ENCODE results near the gene C11orf58. TPM values are rescaled to one million over a fixed set of nuclear protein-coding genes. Genes with fewer than 3 reads are reported as not detected.

Gene C11orf58
- total and polyA plus RNA-seq, 2 experiments from 2014 or later: 164 to 280 TPM

DNA sequence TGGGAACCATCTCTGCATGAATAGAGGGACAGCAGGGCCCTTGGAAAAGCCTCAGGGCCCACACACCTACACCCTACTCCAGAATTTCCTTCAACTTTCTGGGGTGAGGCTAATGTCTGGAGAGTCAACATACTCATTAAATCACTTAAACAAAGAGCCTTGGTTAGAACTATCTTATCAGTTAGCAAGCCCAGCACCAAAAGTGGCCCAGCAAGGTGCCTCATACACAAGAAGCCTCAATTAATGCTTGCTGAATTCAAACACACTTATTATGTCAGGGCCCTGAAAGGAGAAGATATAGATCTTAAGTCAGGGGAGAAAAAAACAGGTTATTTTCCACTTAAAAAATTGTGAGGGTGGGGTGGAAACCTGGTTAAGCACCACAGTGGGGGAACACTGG is 61.4 kb downstream of the C11orf58 start:
- Histone ChIP-seq H3K27ac (ENCODE audit: low read depth) (no peak overlapping the region), H2AFZ (no peak overlapping the region), H4K20me1 (replicated peaks; ENCODE audit: insufficient read depth) (peaks cover 2% of the 10 kb centered on the region; the same call in 1 of the 2 replicates), H3K79me2 (replicated peaks; ENCODE audit: insufficient read depth) (no peaks in the 10 kb centered on the region), H3K4me3 (no peak overlapping the region), H3F3A (replicated peaks; ENCODE audit: low read depth) (no peaks in the 10 kb centered on the region), H3K36me3 (ENCODE audit: insufficient read depth) (no peaks in the 10 kb centered on the region), H3K4me2 (no peak overlapping the region), H3K9me2 (ENCODE audit: insufficient read depth) (no peaks in the 10 kb centered on the region; the same call in 1 of the 2 replicates), H3K27me3 (ENCODE audit: insufficient read depth) (no peaks in the 10 kb centered on the region), H3K4me1 (ENCODE audit: insufficient read depth) (no peaks in the 10 kb centered on the region)
- Mint-ChIP-seq H3K4me1 (no peaks in the 10 kb centered on the region), H3K36me3 (ENCODE audit: low read depth) (no peaks in the 10 kb centered on the region), H3K27ac (no peak overlapping the region), H3K4me3 (no peak overlapping the region), H3K9me3 (no peaks in the 10 kb centered on the region), H3K27me3 (ENCODE audit: insufficient read depth, low read depth, poor library complexity) (peaks cover 12% of the 10 kb centered on the region)
- TF ChIP-seq, protein P1, sequence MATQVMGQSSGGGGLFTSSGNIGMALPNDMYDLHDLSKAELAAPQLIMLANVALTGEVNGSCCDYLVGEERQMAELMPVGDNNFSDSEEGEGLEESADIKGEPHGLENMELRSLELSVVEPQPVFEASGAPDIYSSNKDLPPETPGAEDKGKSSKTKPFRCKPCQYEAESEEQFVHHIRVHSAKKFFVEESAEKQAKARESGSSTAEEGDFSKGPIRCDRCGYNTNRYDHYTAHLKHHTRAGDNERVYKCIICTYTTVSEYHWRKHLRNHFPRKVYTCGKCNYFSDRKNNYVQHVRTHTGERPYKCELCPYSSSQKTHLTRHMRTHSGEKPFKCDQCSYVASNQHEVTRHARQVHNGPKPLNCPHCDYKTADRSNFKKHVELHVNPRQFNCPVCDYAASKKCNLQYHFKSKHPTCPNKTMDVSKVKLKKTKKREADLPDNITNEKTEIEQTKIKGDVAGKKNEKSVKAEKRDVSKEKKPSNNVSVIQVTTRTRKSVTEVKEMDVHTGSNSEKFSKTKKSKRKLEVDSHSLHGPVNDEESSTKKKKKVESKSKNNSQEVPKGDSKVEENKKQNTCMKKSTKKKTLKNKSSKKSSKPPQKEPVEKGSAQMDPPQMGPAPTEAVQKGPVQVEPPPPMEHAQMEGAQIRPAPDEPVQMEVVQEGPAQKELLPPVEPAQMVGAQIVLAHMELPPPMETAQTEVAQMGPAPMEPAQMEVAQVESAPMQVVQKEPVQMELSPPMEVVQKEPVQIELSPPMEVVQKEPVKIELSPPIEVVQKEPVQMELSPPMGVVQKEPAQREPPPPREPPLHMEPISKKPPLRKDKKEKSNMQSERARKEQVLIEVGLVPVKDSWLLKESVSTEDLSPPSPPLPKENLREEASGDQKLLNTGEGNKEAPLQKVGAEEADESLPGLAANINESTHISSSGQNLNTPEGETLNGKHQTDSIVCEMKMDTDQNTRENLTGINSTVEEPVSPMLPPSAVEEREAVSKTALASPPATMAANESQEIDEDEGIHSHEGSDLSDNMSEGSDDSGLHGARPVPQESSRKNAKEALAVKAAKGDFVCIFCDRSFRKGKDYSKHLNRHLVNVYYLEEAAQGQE (IDR thresholded peaks at IDR 0.05; ENCODE audit: unreplicated experiment): no peak
- no peak for TF ChIP-seq JUNB (IDR thresholded peaks at IDR 0.05; ENCODE audit: unreplicated experiment)
- no peak for TF ChIP-seq ZNF462 (CRISPR knock-in tag; IDR thresholded peaks at IDR 0.05)
- TF ChIP-seq ZNF114 (CRISPR knock-in tag; IDR thresholded peaks at IDR 0.05): no peak
- no peak for TF ChIP-seq ZNF331 (CRISPR knock-in tag; IDR thresholded peaks at IDR 0.05; ENCODE audit: low read depth)
- no peak for TF ChIP-seq CREB1 (CRISPR knock-in tag; IDR thresholded peaks at IDR 0.05; ENCODE audit: low read depth)
- TF ChIP-seq, protein P2, sequence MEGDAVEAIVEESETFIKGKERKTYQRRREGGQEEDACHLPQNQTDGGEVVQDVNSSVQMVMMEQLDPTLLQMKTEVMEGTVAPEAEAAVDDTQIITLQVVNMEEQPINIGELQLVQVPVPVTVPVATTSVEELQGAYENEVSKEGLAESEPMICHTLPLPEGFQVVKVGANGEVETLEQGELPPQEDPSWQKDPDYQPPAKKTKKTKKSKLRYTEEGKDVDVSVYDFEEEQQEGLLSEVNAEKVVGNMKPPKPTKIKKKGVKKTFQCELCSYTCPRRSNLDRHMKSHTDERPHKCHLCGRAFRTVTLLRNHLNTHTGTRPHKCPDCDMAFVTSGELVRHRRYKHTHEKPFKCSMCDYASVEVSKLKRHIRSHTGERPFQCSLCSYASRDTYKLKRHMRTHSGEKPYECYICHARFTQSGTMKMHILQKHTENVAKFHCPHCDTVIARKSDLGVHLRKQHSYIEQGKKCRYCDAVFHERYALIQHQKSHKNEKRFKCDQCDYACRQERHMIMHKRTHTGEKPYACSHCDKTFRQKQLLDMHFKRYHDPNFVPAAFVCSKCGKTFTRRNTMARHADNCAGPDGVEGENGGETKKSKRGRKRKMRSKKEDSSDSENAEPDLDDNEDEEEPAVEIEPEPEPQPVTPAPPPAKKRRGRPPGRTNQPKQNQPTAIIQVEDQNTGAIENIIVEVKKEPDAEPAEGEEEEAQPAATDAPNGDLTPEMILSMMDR (conservative IDR thresholded peaks at IDR 0.05; ENCODE audit: low read depth in 2 of 2): no peak
- no peak for TF ChIP-seq POLR2AphosphoS5 (IDR thresholded peaks at IDR 0.05; ENCODE audit: low read depth)
- TF ChIP-seq STAT1 (IDR thresholded peaks at IDR 0.05; ENCODE audit: unreplicated experiment): no peak
- TF ChIP-seq EZH2phosphoT487 (IDR thresholded peaks at IDR 0.05; ENCODE audit: unreplicated experiment): no peak
- TF ChIP-seq EZH2 (IDR thresholded peaks at IDR 0.05; ENCODE audit: low read depth, unreplicated experiment): no peak
- no peak for TF ChIP-seq ETS1 (IDR thresholded peaks at IDR 0.05)
- TF ChIP-seq NANOG (IDR thresholded peaks at IDR 0.05; ENCODE audit: borderline replicate concordance): no peak
- DNase-seq (ENCODE audit: low spot score) (no peak), ATAC-seq (no peak)

Data from GM23338 (cell line).